SU-DHL-6 (cell line): ENCODE measurements around the gene GARIN1A.
"Not testable (repeated sequence)": the region's sequence is repeated elsewhere in the genome, so short reads cannot be mapped to it uniquely, and the experiment has no call there.

Experiments
- CTCF ChIP-seq: fragments of 200-600 bp; sonication (generic); IDR thresholded peaks from one replicate; pipeline ENCODE4 v1.5.1; 2017; ENCODE audit warnings: antibody characterized with exemption, mild to moderate bottlenecking, low read length, moderate library complexity; ENCODE audit not compliant: insufficient read depth, poor library complexity, severe bottlenecking
- EZH2phosphoT487 ChIP-seq: fragments of 200-600 bp; sonication (generic), shearing (Covaris generic); conservative IDR thresholded peaks from 2 replicates; pipeline ENCODE4 v1.6.1; 2018; ENCODE audit warnings: mild to moderate bottlenecking, antibody characterized with exemption, low read length, moderate library complexity, mixed read lengths

- TF ChIP-seq CTCF, EZH2phosphoT487: not testable (repeated sequence)
These were observed 21.0 kb upstream of the GARIN1A start for GRCh38 chr7:128651096-128651495.
